ENCODE results near the gene GNPTAB.
"Not testable (repeated sequence)": the region's sequence is repeated elsewhere in the genome, so short reads cannot be mapped to it uniquely, and the experiment has no call there.

The GNPTAB gene

GRCh38 chr12:101854747-101855146 lies 24.0 kb upstream of the GNPTAB start:
- DNase-seq (ENCODE audit: low read depth in 2 of 2, low spot score in 1 of 2) = no peak

- no peak for DNase-seq (ENCODE audit: low read depth in 2 of 2, low spot score in 1 of 2)
Measured at GRCh38 chr12:101852998-101853397, 22.2 kb upstream of the GNPTAB start.

GRCh38 chr12:101850199-101850598 lies 19.4 kb upstream of the GNPTAB start:
- DNase-seq (ENCODE audit: low read depth in 2 of 2, low spot score in 1 of 2) = no peak

GRCh38 chr12:101847325-101847724 lies 16.6 kb upstream of the GNPTAB start:
- no peak for DNase-seq (ENCODE audit: low read depth in 2 of 2, low spot score in 1 of 2)

- no peak for DNase-seq (ENCODE audit: low read depth in 2 of 2, low spot score in 1 of 2)
Measured at GRCh38 chr12:101845137-101845711, 14.5 kb upstream of the GNPTAB start.

- no peak for DNase-seq (ENCODE audit: low read depth in 2 of 2, low spot score in 1 of 2)
Measured at GRCh38 chr12:101841069-101841468, 10.3 kb upstream of the GNPTAB start.

- DNase-seq (ENCODE audit: low read depth in 2 of 2, low spot score in 1 of 2) = peak; percentile 35 to 53
Measured at GRCh38 chr12:101839324-101840283, 8.8 kb upstream of the GNPTAB start.

- DNase-seq (ENCODE audit: low read depth in 2 of 2, low spot score in 1 of 2) = no peak
Measured at GRCh38 chr12:101838628-101839323, 8.0 kb upstream of the GNPTAB start.

- DNase-seq (ENCODE audit: low read depth in 2 of 2, low spot score in 1 of 2) = no peak
Measured at GRCh38 chr12:101832030-101832429, 1.3 kb upstream of the GNPTAB start.

GRCh38 chr12:101829639-101830366 lies 956 bp downstream of the GNPTAB start:
- DNase-seq (ENCODE audit: low read depth in 2 of 2, low spot score in 1 of 2) = no peak

GRCh38 chr12:101828463-101829196 lies 2.1 kb downstream of the GNPTAB start:
- DNase-seq (ENCODE audit: low read depth in 2 of 2, low spot score in 1 of 2) = no peak

GRCh38 chr12:101826766-101827368 lies 3.9 kb downstream of the GNPTAB start:
- DNase-seq (ENCODE audit: low read depth in 2 of 2, low spot score in 1 of 2) = no peak

- DNase-seq (ENCODE audit: low read depth in 2 of 2, low spot score in 1 of 2) = no peak
Measured at GRCh38 chr12:101824831-101825230, 5.9 kb downstream of the GNPTAB start.

GRCh38 chr12:101823891-101824290 lies 6.9 kb downstream of the GNPTAB start:
- DNase-seq (ENCODE audit: low read depth in 2 of 2, low spot score in 1 of 2) = peak; percentile 15 to 42

GRCh38 chr12:101823039-101823438 lies 7.7 kb downstream of the GNPTAB start:
- no peak for DNase-seq (ENCODE audit: low read depth in 2 of 2, low spot score in 1 of 2)

GRCh38 chr12:101819467-101819866 lies 11.3 kb downstream of the GNPTAB start:
- no peak for DNase-seq (ENCODE audit: low read depth in 2 of 2, low spot score in 1 of 2)

GRCh38 chr12:101818689-101819088 lies 12.1 kb downstream of the GNPTAB start:
- not testable (repeated sequence) for DNase-seq (ENCODE audit: low read depth in 2 of 2, low spot score in 1 of 2)

- DNase-seq (ENCODE audit: low read depth in 2 of 2, low spot score in 1 of 2) = no peak
Measured at GRCh38 chr12:101813117-101813516, 17.6 kb downstream of the GNPTAB start.

- not testable (repeated sequence) for DNase-seq (ENCODE audit: low read depth in 2 of 2, low spot score in 1 of 2)
Measured at GRCh38 chr12:101812716-101813115, 18.0 kb downstream of the GNPTAB start.

GRCh38 chr12:101811342-101811741 lies 19.4 kb downstream of the GNPTAB start:
- not testable (repeated sequence) for DNase-seq (ENCODE audit: low read depth in 2 of 2, low spot score in 1 of 2)
